Stimulated activated CD4-positive, alpha-beta T cell treated with anti-CD3 and anti-CD28 coated beads, TNF-alpha, amount 100 ng/mL, for 4 hours (primary cell): Measurements from ENCODE around the gene XKR3.
"Not testable (repeated sequence)": the region's sequence is repeated elsewhere in the genome, so short reads cannot be mapped to it uniquely, and the experiment has no call there.

ENCODE experiments used
- DNase-seq, 3 experiments: peaks; one replicate each; pipeline ENCODE4 v3.0.0-alpha.2; 2020; ENCODE audit warnings: low read depth in 3 of 3

The XKR3 gene

GRCh38 chr22:16747266-16748159 lies 77.7 kb downstream of the XKR3 start:
- not testable (repeated sequence) for DNase-seq

GRCh38 chr22:16734271-16734670 lies 90.9 kb downstream of the XKR3 start:
- DNase-seq, result not testable (repeated sequence)
